ENCODE data around the gene EIF4EBP2.

Gene EIF4EBP2

GRCh38 chr10:70404036-70404786 is at the start of gene EIF4EBP2:
TSS of gene EIF4EBP2 (plus strand) at chr10:70404145. CDS start at chr10:70404402, 257 bp downstream.
- Mint-ChIP-seq H3K36me3 (ENCODE audit: low read depth) (peaks cover 31% of the 10 kb centered on the region), H3K4me3 (peak within 1 kb of the TSS; percentile 99 to 100 (median 99)), H3K27ac (peak within 1 kb of the TSS; percentile 88 to 96 (median 96)), H3K27me3 (ENCODE audit: low read depth) (no peaks in the 10 kb centered on the region), H3K4me1 (peaks cover 38% of the 10 kb centered on the region), H3K9me3 (peaks cover 2% of the 10 kb centered on the region)
- TF ChIP-seq CTCF (IDR thresholded peaks at IDR 0.05; ENCODE audit: unreplicated experiment in 3 of 3) = no peak

- Mint-ChIP-seq H3K4me1 (peaks cover 16% of the 10 kb centered on the region), H3K9me3 (no peaks in the 10 kb centered on the region), H3K27ac (peak overlapping the region in 2 of 3 experiments; percentile 55 to 78), H3K4me3 (no peak overlapping the region), H3K36me3 (ENCODE audit: low read depth) (no peaks in the 10 kb centered on the region), H3K27me3 (ENCODE audit: low read depth) (no peaks in the 10 kb centered on the region)
- TF ChIP-seq CTCF (IDR thresholded peaks at IDR 0.05; ENCODE audit: unreplicated experiment in 3 of 3) = no peak
Measured at GRCh38 chr10:70354556-70354955, 49.4 kb upstream of the EIF4EBP2 start.

GRCh38 chr10:70355051-70356021 is 48.6 kb upstream of the EIF4EBP2 start:
- Mint-ChIP-seq H3K36me3 (ENCODE audit: low read depth) (no peaks in the 10 kb centered on the region), H3K9me3 (no peaks in the 10 kb centered on the region), H3K27me3 (ENCODE audit: low read depth) (no peaks in the 10 kb centered on the region), H3K27ac (peak overlapping the region; percentile 55 to 78 (median 56)), H3K4me1 (peaks cover 19% of the 10 kb centered on the region), H3K4me3 (no peak overlapping the region)
- TF ChIP-seq CTCF (IDR thresholded peaks at IDR 0.05; ENCODE audit: unreplicated experiment in 3 of 3) = no peak

GRCh38 chr10:70357565-70357964 is 46.4 kb upstream of the EIF4EBP2 start:
- Mint-ChIP-seq H3K27me3 (ENCODE audit: low read depth) (no peaks in the 10 kb centered on the region), H3K27ac (no peak overlapping the region), H3K4me1 (peaks cover 19% of the 10 kb centered on the region), H3K36me3 (ENCODE audit: low read depth) (peaks cover 6% of the 10 kb centered on the region), H3K4me3 (no peak overlapping the region), H3K9me3 (no peaks in the 10 kb centered on the region)
- no peak for TF ChIP-seq CTCF (IDR thresholded peaks at IDR 0.05; ENCODE audit: unreplicated experiment in 3 of 3)

- no peak overlapping the region for H3K27ac Mint-ChIP-seq
- no peak for TF ChIP-seq CTCF (IDR thresholded peaks at IDR 0.05; ENCODE audit: unreplicated experiment in 3 of 3)
- peaks cover 6% of the 10 kb centered on the region for H3K36me3 Mint-ChIP-seq (ENCODE audit: low read depth)
- no peaks in the 10 kb centered on the region for H3K9me3 Mint-ChIP-seq
- peaks cover 19% of the 10 kb centered on the region for H3K4me1 Mint-ChIP-seq
- H3K4me3 Mint-ChIP-seq = no peak overlapping the region
- H3K27me3 Mint-ChIP-seq (ENCODE audit: low read depth) = no peaks in the 10 kb centered on the region
Measured at GRCh38 chr10:70358446-70358845, 45.5 kb upstream of the EIF4EBP2 start.

Measured in nephron (organoid).